NB4 (cell line): ENCODE measurements around the gene DLG2.

Experiments used
- DNase-seq: peaks from one replicate; pipeline ENCODE4 v3.0.0; 2010; ENCODE audit warnings: low read depth
- H3K4me3 ChIP-seq: one replicate; pipeline ENCODE4 v1.5.1; 2011; ENCODE audit warnings: mild to moderate bottlenecking, low read depth, low read length, moderate library complexity
- MAX ChIP-seq: IDR thresholded peaks from 2 replicates; pipeline ENCODE4 v1.6.1; 2011; ENCODE audit warnings: low read depth, low read length
- MYC ChIP-seq: IDR thresholded peaks from 2 replicates; pipeline ENCODE4 v1.6.1; 2011; ENCODE audit warnings: low read depth, low read length
- POLR2A ChIP-seq: IDR thresholded peaks from 2 replicates; pipeline ENCODE4 v1.6.1; 2011; ENCODE audit warnings: mild to moderate bottlenecking; ENCODE audit not compliant: insufficient read length; ENCODE audit errors: extremely low read depth
- TF ChIP-seq, protein P1 (sequence below): IDR thresholded peaks from one replicate; pipeline ENCODE4 v1.5.1; 2012; ENCODE audit warnings: low read depth, low read length

Gene DLG2

GRCh38 chr11:84383576-84383975, 1243.6 kb downstream of the DLG2 start:
- no peak for TF ChIP-seq POLR2A
- no peak for TF ChIP-seq MAX
- no peak for TF ChIP-seq MYC
- TF ChIP-seq, protein P1, sequence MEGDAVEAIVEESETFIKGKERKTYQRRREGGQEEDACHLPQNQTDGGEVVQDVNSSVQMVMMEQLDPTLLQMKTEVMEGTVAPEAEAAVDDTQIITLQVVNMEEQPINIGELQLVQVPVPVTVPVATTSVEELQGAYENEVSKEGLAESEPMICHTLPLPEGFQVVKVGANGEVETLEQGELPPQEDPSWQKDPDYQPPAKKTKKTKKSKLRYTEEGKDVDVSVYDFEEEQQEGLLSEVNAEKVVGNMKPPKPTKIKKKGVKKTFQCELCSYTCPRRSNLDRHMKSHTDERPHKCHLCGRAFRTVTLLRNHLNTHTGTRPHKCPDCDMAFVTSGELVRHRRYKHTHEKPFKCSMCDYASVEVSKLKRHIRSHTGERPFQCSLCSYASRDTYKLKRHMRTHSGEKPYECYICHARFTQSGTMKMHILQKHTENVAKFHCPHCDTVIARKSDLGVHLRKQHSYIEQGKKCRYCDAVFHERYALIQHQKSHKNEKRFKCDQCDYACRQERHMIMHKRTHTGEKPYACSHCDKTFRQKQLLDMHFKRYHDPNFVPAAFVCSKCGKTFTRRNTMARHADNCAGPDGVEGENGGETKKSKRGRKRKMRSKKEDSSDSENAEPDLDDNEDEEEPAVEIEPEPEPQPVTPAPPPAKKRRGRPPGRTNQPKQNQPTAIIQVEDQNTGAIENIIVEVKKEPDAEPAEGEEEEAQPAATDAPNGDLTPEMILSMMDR = no peak
- no peak overlapping the region for H3K4me3 ChIP-seq
- DNase-seq = no peak

DNA sequence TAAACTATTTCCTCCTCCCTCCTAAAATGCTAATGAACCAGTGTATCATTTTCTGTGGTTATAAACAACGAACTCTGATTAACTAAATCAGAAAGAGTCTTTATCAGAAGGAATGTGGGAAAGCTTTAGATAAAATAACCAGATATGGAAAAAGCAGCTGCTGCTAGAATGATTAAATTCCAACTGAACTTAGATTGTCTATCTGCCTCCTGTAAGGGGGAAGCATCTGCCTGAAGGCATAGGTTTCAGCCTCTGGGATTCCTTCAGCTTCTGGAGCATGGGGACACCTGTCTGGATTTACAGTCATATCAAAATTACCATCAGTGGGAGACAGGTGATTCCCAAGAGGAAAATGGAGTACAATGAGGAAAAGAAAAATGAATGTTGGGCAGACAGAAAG, 1245.5 kb downstream of the DLG2 start:
- DNase-seq = no peak
- H3K4me3 ChIP-seq = no peak overlapping the region
- TF ChIP-seq POLR2A = no peak
- no peak for TF ChIP-seq MYC

- H3K4me3 ChIP-seq = no peak overlapping the region
- DNase-seq = no peak
- TF ChIP-seq, protein P1 = no peak
- no peak for TF ChIP-seq MAX
- TF ChIP-seq POLR2A = no peak
- no peak for TF ChIP-seq MYC
Measured at GRCh38 chr11:84372381-84372950, 1254.7 kb downstream of the DLG2 start.

- no peak for DNase-seq
- H3K4me3 ChIP-seq = no peak overlapping the region
- TF ChIP-seq, protein P1 = no peak
Measured at GRCh38 chr11:84358034-84358433, 1269.1 kb downstream of the DLG2 start.

- H3K4me3 ChIP-seq = no peak overlapping the region
- no peak for DNase-seq
- TF ChIP-seq MYC (no peak), POLR2A (no peak), MAX (no peak)
- TF ChIP-seq, protein P1 = no peak
Measured at GRCh38 chr11:84355911-84356310, 1271.2 kb downstream of the DLG2 start.

DNA sequence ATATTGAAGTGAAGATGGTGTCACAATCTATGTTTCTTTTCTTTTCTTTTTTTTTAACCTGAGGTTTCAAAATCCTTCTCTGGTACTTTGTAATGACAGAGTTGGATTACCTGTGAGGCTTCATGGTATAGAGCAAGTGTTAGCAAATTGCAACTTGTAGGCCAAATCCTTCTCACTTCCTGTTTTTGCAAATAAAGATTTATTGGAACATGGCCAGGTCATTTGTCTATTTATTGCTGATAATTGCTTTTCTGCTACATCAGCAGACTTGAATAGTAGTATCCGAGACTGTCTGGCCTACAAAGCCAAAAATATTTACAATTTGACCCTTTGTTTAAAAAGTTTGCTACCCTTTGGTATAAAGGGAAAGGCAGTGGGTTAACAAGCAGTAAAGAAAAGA, 1281.5 kb downstream of the DLG2 start:
- no peak for DNase-seq
- no peak for TF ChIP-seq POLR2A
- TF ChIP-seq, protein P1 = no peak
- TF ChIP-seq MAX = no peak
- TF ChIP-seq MYC = no peak
- H3K4me3 ChIP-seq = no peak overlapping the region
